K562 (cell line): ENCODE measurements around the gene TAP2. TPM values are rescaled to one million over a fixed set of nuclear protein-coding genes. Genes with fewer than 3 reads are reported as not detected.
A peak's percentile ranks its signal among the peaks of the same experiment; 100 is the strongest.

Experiments
- ATAC-seq: fragments of 200-7000 bp; cut with Tn5 transposase; 3 replicates; pipeline ENCODE4 v1.9.1; 2020; ENCODE audit warnings: moderate library complexity
- BruUV-seq: library from RNA; stranded (reverse); fragments of 400-500 nt; replicated peaks from 2 replicates; lab custom pipeline; 2021; lab: Mats Ljungman, UMichigan
- CTCF ChIA-PET: fragments of 300-600 bp; formaldehyde crosslinking; extraction: SDS; loops from one replicate; lab custom pipeline; 2021; ENCODE audit warnings: low intra/inter-chr PET ratio; lab: Yijun Ruan, JAX
- POLR2A ChIA-PET: fragments of 300-600, 350-650 bp; sonication (Branson Sonifier 250); formaldehyde crosslinking; extraction: SDS; loops from one replicate; lab custom pipeline; 2021; ENCODE audit warnings: antibody characterized with exemption, inconsistent platforms; lab: Yijun Ruan, JAX
- DNase-seq, 4 experiments: peaks; one replicate each; pipeline versions ENCODE4 v3.0.0 to v3.0.0-alpha.2; 2011 to 2018; ENCODE audit warnings: low spot score in 3 of 4, mixed read lengths in 3 of 4; ENCODE audit errors: extremely low read depth in 1 of 4
- FAIRE-seq: peaks from 2 replicates; lab custom pipeline; 2011; peaks lifted over from hg19 to GRCh38; lab: Jason Lieb, UNC
- H2AFZ ChIP-seq: 2 replicates; pipeline ENCODE4 v1.6.0; 2011; ENCODE audit warnings: low read depth, low read length, control low read depth, inconsistent platforms
- H3K27ac ChIP-seq: fragments of 200-600 bp; 3 replicates; pipeline ENCODE4 v1.8.0; 2011; ENCODE audit warnings: low read depth, mild to moderate bottlenecking, control low read depth, inconsistent platforms, low read length, moderate library complexity, mixed read lengths; ENCODE audit errors: extremely low read depth
- H3K27me3 ChIP-seq, 2 experiments: fragments of 300-600 bp in 1 of 2; 2 replicates in 1 of 2; 3 replicates in 1 of 2; pipeline versions ENCODE4 v1.6.0 to v1.8.0; 2011; ENCODE audit warnings: inconsistent platforms in 2 of 2, low read length in 2 of 2, mild to moderate bottlenecking in 1 of 2, mixed read lengths in 1 of 2, moderate library complexity in 1 of 2; ENCODE audit not compliant: control insufficient read depth in 2 of 2, insufficient read depth in 2 of 2
- H3K36me3 ChIP-seq: fragments of 300-600 bp; 3 replicates; pipeline ENCODE4 v1.8.0; 2011; ENCODE audit warnings: mild to moderate bottlenecking, low read length, inconsistent platforms; ENCODE audit not compliant: control insufficient read depth, insufficient read depth
- H3K4me1 ChIP-seq, 2 experiments: fragments of 200-600 bp in 1 of 2; replicated peaks in 1 of 2; 2 replicates in 1 of 2; 3 replicates in 1 of 2; pipeline versions ENCODE4 v1.5.1 to v1.8.0; 2011; ENCODE audit warnings: inconsistent platforms in 2 of 2, low read length in 2 of 2, mild to moderate bottlenecking in 1 of 2, mixed read lengths in 1 of 2, moderate library complexity in 1 of 2; ENCODE audit not compliant: control insufficient read depth in 2 of 2, insufficient read depth in 2 of 2
- H3K4me2 ChIP-seq: 2 replicates; pipeline ENCODE4 v1.6.1; 2011; ENCODE audit warnings: low read length, control low read depth, inconsistent platforms, mixed read lengths; ENCODE audit not compliant: insufficient read depth
- H3K4me3 ChIP-seq: fragments of 200-600 bp; sonication (generic), shearing (Covaris generic); 2 replicates; pipeline ENCODE4 v1.5.1; 2016; ENCODE audit warnings: control low read depth, inconsistent platforms
- H3K79me2 ChIP-seq: fragments of 200-600 bp; 3 replicates; pipeline ENCODE4 v1.8.0; 2011; ENCODE audit warnings: low read length, inconsistent platforms; ENCODE audit not compliant: control insufficient read depth, insufficient read depth
- H3K9ac ChIP-seq, 2 experiments: 2 replicates each; pipeline versions ENCODE4 v1.6.0 to v1.6.1; 2011; ENCODE audit warnings: low read depth in 2 of 2, low read length in 2 of 2, control low read depth in 1 of 2, inconsistent platforms in 1 of 2, mild to moderate bottlenecking in 1 of 2, mixed read lengths in 1 of 2; ENCODE audit not compliant: insufficient read depth in 1 of 2
- H3K9me1 ChIP-seq: one replicate; pipeline ENCODE4 v1.6.0; 2011; ENCODE audit warnings: inconsistent platforms, mild to moderate bottlenecking, low read length, moderate library complexity; ENCODE audit not compliant: control insufficient read depth, insufficient read depth
- H3K9me3 ChIP-seq: replicated peaks from 2 replicates; pipeline ENCODE4 v1.5.1; 2011; ENCODE audit warnings: low read depth, low read length, inconsistent platforms; ENCODE audit not compliant: control insufficient read depth, insufficient read depth
- H4K20me1 ChIP-seq: replicated peaks from 2 replicates; pipeline ENCODE4 v1.6.1; 2011; ENCODE audit warnings: low read length, inconsistent platforms, mixed read lengths; ENCODE audit not compliant: control insufficient read depth, insufficient read depth
- ATF1 ChIP-seq, 2 experiments: fragments of 450-650 bp in 1 of 2; IDR thresholded peaks; 2 replicates each; pipeline ENCODE4 v1.6.1; 2016; ENCODE audit warnings: missing compliant biosample characterization in 1 of 2, missing genetic modification characterization in 1 of 2
- JUN ChIP-seq, 2 experiments: sonication (generic) in 1 of 2; formaldehyde crosslinking in 1 of 2; IDR thresholded peaks; 2 replicates each; pipeline versions ENCODE4 v1.6.1 to v1.8.0; 2012 to 2022; ENCODE audit warnings: borderline replicate concordance in 2 of 2, mild to moderate bottlenecking in 2 of 2, improper control_type of control experiment in 1 of 2, low read depth in 1 of 2, low read length in 1 of 2, missing genetic modification reagents in 1 of 2
- RNF2 ChIP-seq: sonication (generic); IDR thresholded peaks from 2 replicates; pipeline ENCODE4 v1.6.1; 2016
- ZC3H8 ChIP-seq: fragments of 450-650 bp; IDR thresholded peaks from 2 replicates; pipeline ENCODE4 v1.6.1; 2017
- WGBS: fragments of 100-300 bp; shearing (Covaris generic); methylation state at CpG from one replicate; pipeline ENCODE4 v1.1.6; 2016; ENCODE audit warnings: low coverage, mixed read lengths; ENCODE audit not compliant: insufficient coverage; ENCODE audit errors: missing lambda C conversion rate; 5-methylcytosine and 5-hydroxymethylcytosine counted together
- in situ Hi-C: fragments of 300-500 bp; cut with MboI; formaldehyde crosslinking; loops from 4 replicates; pipeline ENCODE4 v1.15.0; 2018; ENCODE audit warnings: inconsistent platforms, mixed read lengths
- intact Hi-C: fragments of 100-400 bp; cut with micrococcal nuclease; formaldehyde crosslinking; loops from 2 replicates; pipeline ENCODE4 v1.14.2; 2022
- polyA plus RNA-seq, 8 experiments: library from polyadenylated mRNA; depleted of rRNA in 4 of 8; stranded (reverse) in 5 of 8; unstranded in 3 of 8; fragments of >200 nt; fragmentation: Nextera tagmentation in 2 of 8; fragmentation: Illumina TruSeq in 1 of 8; extraction: Ambion mirVana in 2 of 8; extraction: Trizol in 1 of 8; gene quantifications; 2 replicates each; pipeline versions ENCODE4 v1.2.1 to v1.2.3, GENCODE V29; 2011 to 2014; ENCODE audit warnings: inconsistent platforms in 1 of 8, missing spikeins in 1 of 8
- total RNA-seq, 7 experiments: library from RNA; depleted of rRNA in 6 of 7; stranded (reverse); fragments of >200 nt in 6 of 7; fragmentation: Illumina TruSeq in 2 of 7; extraction: Trizol in 2 of 7; gene quantifications; 2 replicates each; pipeline versions ENCODE4 v1.2.1 to v1.2.3, GENCODE V29; 2011 to 2021; ENCODE audit warnings: low replicate concordance in 1 of 7
- TF ChIP-seq, protein P1 (sequence below): fragments of 450-650 bp; IDR thresholded peaks from 2 replicates; pipeline ENCODE4 v1.6.1; 2018; ENCODE audit not compliant: partially characterized antibody

TAP2 gene
- total and polyA plus RNA-seq, 9 of the 15 experiments (the other 6 are each of a cell fraction or from before 2014, with no cell fraction given) = 2.0 to 53.5 (median 19.6) TPM

DNA sequence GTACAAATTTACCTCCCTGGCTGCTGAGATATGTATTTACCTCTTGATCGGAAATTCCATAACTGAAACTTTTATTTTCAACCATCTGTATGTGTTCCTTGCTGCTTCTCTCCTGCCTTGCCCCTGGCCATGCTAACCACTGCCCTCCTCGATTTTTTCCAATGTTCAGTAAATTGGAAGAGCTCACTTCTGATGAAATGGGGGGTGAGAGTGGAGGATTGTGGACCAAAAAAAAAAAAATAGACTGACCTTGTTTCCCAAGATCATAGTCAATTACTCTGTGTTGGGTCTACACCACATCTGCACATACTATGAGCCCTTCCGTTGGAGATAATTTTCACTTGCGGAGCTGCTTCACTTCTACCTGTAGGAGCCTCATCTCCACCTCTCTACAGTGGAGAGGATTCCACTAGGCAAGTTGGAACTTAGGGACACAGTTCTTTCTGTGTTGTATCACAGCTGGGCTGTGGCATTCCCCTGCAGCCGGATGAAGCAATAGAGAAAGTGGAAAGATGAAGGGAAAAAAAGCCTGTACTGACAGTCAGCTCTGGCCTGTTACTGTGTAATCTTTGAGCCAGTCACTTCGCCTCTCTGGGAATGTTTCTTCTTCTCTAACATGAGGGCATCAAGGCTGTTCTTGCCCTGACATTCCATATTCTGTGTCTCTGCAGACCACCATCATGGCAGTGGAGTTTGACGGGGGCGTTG is 17.1 kb upstream of the TAP2 start:
- intact Hi-C loops = no loop called here
- Histone ChIP-seq H3K4me3 (no peak overlapping the region), H3K36me3 (no peaks in the 10 kb centered on the region)

More for the DNA sequence above, 17.1 kb upstream of the TAP2 start:
- no peak overlapping the region for H2AFZ ChIP-seq
- H3K79me2 ChIP-seq = no peaks in the 10 kb centered on the region
- H4K20me1 ChIP-seq = 0 out of 2 replicates have a peak, but pooled peaks cover 8% of the 10 kb centered on the region
- no peak overlapping the region for H3K9ac ChIP-seq
- no peaks in the 10 kb centered on the region for H3K9me3 ChIP-seq
- H3K27ac ChIP-seq = no peak overlapping the region
- DNase-seq = no peak
- 33% methylated on average over 8 of the region's 8 CpGs for WGBS
- peaks cover 16 to 39% of the 10 kb centered on the region in 2 experiments for H3K27me3 ChIP-seq
- BruUV-seq = no TSS peak
- in situ Hi-C loops = no loop called here
- no peak for FAIRE-seq
- peaks cover 27 to 30% of the 10 kb centered on the region in 2 experiments for H3K4me1 ChIP-seq
- no peak overlapping the region for H3K4me2 ChIP-seq
- peaks cover 3% of the 10 kb centered on the region for H3K9me1 ChIP-seq
- TF ChIP-seq ZC3H8 (no peak), JUN (IDR thresholded peaks at IDR 0.05; ENCODE audit: borderline replicate concordance, low read depth, low read length) (no peak), JUN (CRISPR knock-in tag; IDR thresholded peaks at IDR 0.05; ENCODE audit: borderline replicate concordance) (no peak), RNF2 (no peak), ATF1 (CRISPR knock-in tag; IDR thresholded peaks at IDR 0.05) (no peak), ATF1 (tag; IDR thresholded peaks at IDR 0.05) (no peak)
- TF ChIP-seq, protein P1, sequence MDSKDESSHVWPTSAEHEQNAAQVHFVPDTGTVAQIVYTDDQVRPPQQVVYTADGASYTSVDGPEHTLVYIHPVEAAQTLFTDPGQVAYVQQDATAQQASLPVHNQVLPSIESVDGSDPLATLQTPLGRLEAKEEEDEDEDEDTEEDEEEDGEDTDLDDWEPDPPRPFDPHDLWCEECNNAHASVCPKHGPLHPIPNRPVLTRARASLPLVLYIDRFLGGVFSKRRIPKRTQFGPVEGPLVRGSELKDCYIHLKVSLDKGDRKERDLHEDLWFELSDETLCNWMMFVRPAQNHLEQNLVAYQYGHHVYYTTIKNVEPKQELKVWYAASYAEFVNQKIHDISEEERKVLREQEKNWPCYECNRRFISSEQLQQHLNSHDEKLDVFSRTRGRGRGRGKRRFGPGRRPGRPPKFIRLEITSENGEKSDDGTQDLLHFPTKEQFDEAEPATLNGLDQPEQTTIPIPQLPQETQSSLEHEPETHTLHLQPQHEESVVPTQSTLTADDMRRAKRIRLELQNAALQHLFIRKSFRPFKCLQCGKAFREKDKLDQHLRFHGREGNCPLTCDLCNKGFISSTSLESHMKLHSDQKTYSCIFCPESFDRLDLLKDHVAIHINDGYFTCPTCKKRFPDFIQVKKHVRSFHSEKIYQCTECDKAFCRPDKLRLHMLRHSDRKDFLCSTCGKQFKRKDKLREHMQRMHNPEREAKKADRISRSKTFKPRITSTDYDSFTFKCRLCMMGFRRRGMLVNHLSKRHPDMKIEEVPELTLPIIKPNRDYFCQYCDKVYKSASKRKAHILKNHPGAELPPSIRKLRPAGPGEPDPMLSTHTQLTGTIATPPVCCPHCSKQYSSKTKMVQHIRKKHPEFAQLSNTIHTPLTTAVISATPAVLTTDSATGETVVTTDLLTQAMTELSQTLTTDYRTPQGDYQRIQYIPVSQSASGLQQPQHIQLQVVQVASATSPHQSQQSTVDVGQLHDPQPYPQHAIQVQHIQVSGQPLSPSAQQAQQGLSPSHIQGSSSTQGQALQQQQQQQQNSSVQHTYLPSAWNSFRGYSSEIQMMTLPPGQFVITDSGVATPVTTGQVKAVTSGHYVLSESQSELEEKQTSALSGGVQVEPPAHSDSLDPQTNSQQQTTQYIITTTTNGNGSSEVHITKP = peak; percentile 83
- POLR2A ChIA-PET = interaction anchor here (1.6 to 7.5 kb wide), 4 partner anchors 12 to 127 kb away, joined by 3 to 56 read pairs (median 12); partner anchors contain the start of gene TAP2
- CTCF ChIA-PET = no interaction called here
- no peak for ATAC-seq
